Prostate gland (tissue), 2 donors: ENCODE measurements around the gene MBNL2. TPM values are rescaled to one million over a fixed set of nuclear protein-coding genes. Genes with fewer than 3 reads are reported as not detected.

ENCODE experiments used
- DNase-seq: peaks from one replicate; pipeline ENCODE4 v3.0.0-alpha.2; 2019; ENCODE audit warnings: low spot score
- H3K27ac ChIP-seq, 2 donors: fragments of 200-600 bp; sonication (generic); 2 replicates each; pipeline ENCODE4 v1.5.1; 2017 to 2019
- H3K27me3 ChIP-seq: fragments of 200-600 bp; sonication (generic); replicated peaks from 2 replicates; pipeline ENCODE4 v1.5.1; 2019; ENCODE audit not compliant: insufficient read depth
- H3K36me3 ChIP-seq, 2 donors: fragments of 200-600 bp; sonication (generic); 1 replicate in 1 of 2; 2 replicates in 1 of 2; pipeline versions ENCODE4 v1.5.1 to v1.8.1; 2017 to 2019
- H3K4me1 ChIP-seq: fragments of 200-600 bp; sonication (generic); replicated peaks from 2 replicates; pipeline ENCODE4 v1.5.1; 2019
- H3K4me3 ChIP-seq, 2 donors: fragments of 200-600 bp; sonication (generic); 2 replicates each; pipeline ENCODE4 v1.5.1; 2017 to 2019
- H3K9me3 ChIP-seq: fragments of 200-600 bp; sonication (generic); 2 replicates; pipeline ENCODE4 v1.5.1; 2017
- CTCF ChIP-seq, 4 experiments: fragments of 200-600 bp in 2 of 4; fragments of 450-650 bp in 2 of 4; sonication (generic) in 2 of 4; IDR thresholded peaks; 1 replicate in 3 of 4; 2 replicates in 1 of 4; pipeline ENCODE4 v1.5.1; 2016 to 2019; ENCODE audit warnings: antibody characterized with exemption in 4 of 4, mild to moderate bottlenecking in 2 of 4, moderate library complexity in 2 of 4
- POLR2A ChIP-seq: fragments of 450-650 bp; IDR thresholded peaks from one replicate; pipeline ENCODE4 v1.6.1; 2016; ENCODE audit warnings: antibody characterized with exemption, mild to moderate bottlenecking
- POLR2AphosphoS5 ChIP-seq: sonication (generic); formaldehyde crosslinking; IDR thresholded peaks from one replicate; pipeline ENCODE4 v1.6.1; 2017; ENCODE audit warnings: antibody characterized with exemption
- WGBS: methylation state at CpG from one replicate; pipeline ENCODE4 v1.1.5; 2018; 5-methylcytosine and 5-hydroxymethylcytosine counted together
- intact Hi-C: fragments of 100-400 bp; cut with DNase I; formaldehyde crosslinking; loops from one replicate; pipeline ENCODE4 v1.14.2; 2022
- total RNA-seq, 2 donors: library from RNA; depleted of rRNA; stranded (reverse); fragments of >200 nt; gene quantifications; one replicate each; pipeline ENCODE4 v1.1.0, GENCODE V29; 2016

The MBNL2 gene
- total RNA-seq, 2 donors from 2014 or later = 59.1 to 85.7 TPM

DNA sequence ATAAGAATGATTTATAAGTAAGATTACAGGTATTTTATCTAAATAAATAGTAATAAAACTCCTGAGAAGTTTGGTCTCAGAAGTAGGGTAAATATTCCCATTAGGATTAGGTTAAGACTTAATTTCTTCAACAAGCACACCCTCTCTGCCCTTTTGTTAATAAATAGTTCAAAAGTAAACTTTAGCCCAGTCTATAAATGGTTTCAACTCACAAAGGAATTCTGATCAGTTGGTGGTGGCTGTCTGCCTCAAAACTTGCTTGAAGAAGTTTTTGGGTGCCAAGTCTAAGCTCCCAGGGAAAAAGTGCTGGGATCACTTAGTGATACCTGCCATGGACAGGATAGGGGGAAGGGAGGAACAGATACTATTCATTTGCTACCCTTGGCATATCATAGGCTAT is 22.9 kb downstream of the MBNL2 start:
- Histone ChIP-seq H3K36me3 (no peaks in the 10 kb centered on the region), H3K27me3 (no peaks in the 10 kb centered on the region), H3K4me3 (no peak overlapping the region), H3K4me1 (no peaks in the 10 kb centered on the region), H3K27ac (no peak overlapping the region), H3K9me3 (no peaks in the 10 kb centered on the region)
- DNase-seq = no peak
- intact Hi-C loops = no loop called here
- no peak for TF ChIP-seq CTCF (IDR thresholded peaks at IDR 0.05)
- TF ChIP-seq POLR2A = no peak
- TF ChIP-seq POLR2AphosphoS5 = no peak

DNA sequence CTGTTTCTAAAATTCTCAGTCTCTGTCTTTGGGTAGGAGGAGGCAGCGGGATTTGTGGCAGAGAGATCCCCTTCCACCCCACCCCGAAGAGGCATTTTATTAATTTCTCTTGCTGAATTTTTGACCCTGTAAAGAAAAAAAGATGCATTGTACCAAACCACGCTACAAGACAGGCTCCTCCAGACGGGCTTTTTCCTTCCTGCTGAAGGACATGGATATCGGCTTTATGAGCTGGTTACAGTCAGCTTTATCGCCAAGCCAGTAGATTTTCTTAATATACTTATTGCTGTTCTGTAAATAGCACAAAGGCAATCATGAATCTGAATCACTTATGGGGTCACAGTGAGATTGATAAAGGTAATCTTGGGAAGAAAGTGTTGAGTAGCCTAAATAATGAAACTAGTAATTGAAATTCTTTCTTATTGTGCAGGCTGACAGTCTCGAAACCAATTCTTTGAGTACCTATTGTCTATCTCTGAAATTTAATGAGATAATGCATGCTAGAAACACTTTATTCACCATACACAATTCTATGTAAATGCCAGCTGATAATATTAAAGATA is 24.5 kb downstream of the MBNL2 start:
- peak overlapping the region in 1 of 2 donors; percentile 1 for H3K27ac ChIP-seq
- no peaks in the 10 kb centered on the region for H3K36me3 ChIP-seq
- no peaks in the 10 kb centered on the region for H3K9me3 ChIP-seq
- TF ChIP-seq POLR2AphosphoS5 (no peak), CTCF (IDR thresholded peaks at IDR 0.05) (no peak), POLR2A (no peak)
- 42% methylated on average over 7 of the region's 7 CpGs for WGBS
- H3K27me3 ChIP-seq = no peaks in the 10 kb centered on the region
- intact Hi-C loops = no loop called here
- H3K4me3 ChIP-seq = no peak overlapping the region
- H3K4me1 ChIP-seq = no peaks in the 10 kb centered on the region
- DNase-seq = no peak

DNA sequence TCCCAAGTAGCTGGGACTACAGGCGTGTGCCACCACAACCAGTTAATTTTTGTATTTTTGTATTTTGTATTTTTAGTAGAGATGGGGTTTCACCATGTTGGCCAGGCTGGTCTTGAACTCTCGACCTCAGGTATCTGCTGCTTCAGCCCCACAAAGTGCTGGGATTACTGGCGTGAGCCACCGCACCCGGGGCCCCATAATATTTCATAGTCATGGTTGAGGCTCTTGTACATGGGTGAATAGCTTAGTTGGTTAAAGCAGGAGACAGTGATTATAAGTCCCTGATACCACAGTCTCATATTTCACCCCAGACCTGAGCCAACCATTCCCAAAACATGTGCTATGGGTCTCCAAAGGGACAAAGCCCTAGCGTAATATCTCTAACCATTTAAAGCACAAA is 26.1 kb downstream of the MBNL2 start:
- H3K36me3 ChIP-seq = no peaks in the 10 kb centered on the region

DNA sequence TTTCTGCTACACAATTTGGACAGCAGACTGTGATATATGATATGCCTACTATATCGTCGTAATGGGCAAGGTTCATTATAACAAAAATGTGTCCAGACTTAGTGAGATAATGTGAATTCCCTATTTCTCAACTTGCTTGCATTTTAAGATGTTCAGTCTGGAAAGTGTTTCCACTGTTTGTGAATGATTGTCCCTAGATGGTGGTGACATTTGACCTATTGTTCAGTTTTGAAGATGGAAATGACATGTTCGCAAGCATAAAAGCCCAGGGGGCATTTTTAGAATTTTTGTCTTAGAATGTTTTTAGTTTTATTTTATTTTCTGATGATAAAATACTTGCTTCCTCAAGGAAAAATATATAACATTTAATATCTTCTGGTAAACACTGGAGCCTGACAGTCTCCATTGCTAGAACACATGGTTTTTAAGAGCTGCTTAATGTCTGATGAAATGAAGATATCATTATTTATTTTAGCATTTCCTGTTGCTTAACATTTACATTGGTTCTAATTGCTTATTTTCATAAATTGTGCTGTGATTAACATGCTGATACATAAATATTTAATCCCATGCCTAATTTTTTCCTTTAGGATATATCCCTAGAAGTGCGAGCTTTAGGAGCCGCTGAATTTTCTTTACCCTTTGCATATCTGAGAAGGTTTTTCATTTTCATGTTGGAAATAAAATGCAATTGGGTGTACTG is 27.1 kb downstream of the MBNL2 start:
- H3K4me1 ChIP-seq = no peaks in the 10 kb centered on the region
- no peak for TF ChIP-seq POLR2A
- TF ChIP-seq POLR2AphosphoS5 = peak; percentile 7
- no peaks in the 10 kb centered on the region for H3K9me3 ChIP-seq
- intact Hi-C loops = no loop called here
- no peaks in the 10 kb centered on the region for H3K36me3 ChIP-seq
- 55% methylated on average over 5 of the region's 5 CpGs for WGBS
- DNase-seq = no peak
- H3K27ac ChIP-seq = peak overlapping the region in 1 of 2 donors; percentile 9
- H3K27me3 ChIP-seq = no peaks in the 10 kb centered on the region
- H3K4me3 ChIP-seq = no peak overlapping the region

More for the DNA sequence above, 26.1 kb downstream of the MBNL2 start:
- WGBS = 92% methylated on average over 6 of the region's 6 CpGs
- no peak for TF ChIP-seq POLR2AphosphoS5
- no peak for TF ChIP-seq POLR2A
- no peak overlapping the region for H3K4me3 ChIP-seq
- DNase-seq = no peak
- no peak overlapping the region for H3K27ac ChIP-seq
- no peaks in the 10 kb centered on the region for H3K4me1 ChIP-seq
- intact Hi-C loops = no loop called here
- no peaks in the 10 kb centered on the region for H3K9me3 ChIP-seq
- no peaks in the 10 kb centered on the region for H3K27me3 ChIP-seq

DNA sequence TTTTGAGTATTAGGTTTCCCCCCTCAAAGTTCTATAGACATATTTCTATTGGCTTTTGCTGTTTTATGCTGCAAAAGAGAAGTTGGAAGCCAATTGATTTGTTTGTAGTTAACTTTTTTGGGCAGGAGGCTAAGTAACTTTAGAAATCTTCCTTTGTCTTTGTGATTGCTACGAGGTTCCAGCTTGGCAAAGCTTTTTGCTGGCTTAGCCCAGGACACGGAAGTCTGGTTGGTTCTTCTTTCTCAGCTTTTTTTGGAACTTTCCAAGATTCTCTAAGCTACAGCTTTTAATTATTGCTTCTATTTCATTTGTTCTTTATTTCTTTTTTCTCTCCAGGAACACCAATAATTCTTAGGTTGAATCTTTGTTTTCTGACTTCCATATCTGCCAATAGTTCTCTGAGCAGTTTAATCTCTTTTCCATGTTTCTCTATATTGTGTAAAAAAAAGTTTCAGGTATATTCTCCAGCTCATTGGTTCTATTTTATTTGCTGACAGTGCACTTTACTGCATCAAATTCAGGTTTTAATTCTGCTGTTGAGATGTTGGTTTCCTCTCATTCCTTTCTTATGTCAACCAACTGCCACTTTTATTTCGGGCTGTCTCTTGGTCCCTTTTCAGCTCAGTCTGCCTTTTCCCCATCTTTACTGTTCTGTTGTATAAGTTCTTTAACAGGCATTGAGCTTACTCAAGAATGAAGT is 27.8 kb downstream of the MBNL2 start:
- intact Hi-C loops = no loop called here
- WGBS = 27% methylated on average over 3 of the region's 3 CpGs
- H3K9me3 ChIP-seq = no peaks in the 10 kb centered on the region
- no peak for DNase-seq
- TF ChIP-seq POLR2AphosphoS5 (no peak), POLR2A (no peak)
- peak overlapping the region in 1 of 2 donors; percentile 9 for H3K27ac ChIP-seq
- H3K36me3 ChIP-seq = no peaks in the 10 kb centered on the region
- no peaks in the 10 kb centered on the region for H3K4me1 ChIP-seq
- no peak overlapping the region for H3K4me3 ChIP-seq
- no peaks in the 10 kb centered on the region for H3K27me3 ChIP-seq

DNA sequence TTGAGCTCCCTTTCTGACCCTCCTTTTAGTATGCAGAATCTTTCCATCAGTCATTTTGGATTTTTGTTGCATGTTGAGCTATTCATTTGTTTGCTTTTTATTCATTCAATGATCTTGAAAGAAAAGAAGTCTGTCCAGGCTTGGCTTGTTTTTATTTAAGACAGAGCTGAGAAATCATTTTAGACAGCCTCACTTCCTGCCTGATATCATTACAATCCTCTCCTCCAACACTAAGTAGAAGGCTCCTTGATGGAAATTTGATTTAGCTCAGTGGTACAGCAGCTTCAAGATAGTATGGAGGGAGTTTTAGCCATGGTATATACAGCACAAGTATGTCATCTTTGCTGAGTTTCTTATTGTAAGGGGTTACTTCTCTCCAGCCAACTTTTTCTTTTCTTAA is 28.4 kb downstream of the MBNL2 start:
- intact Hi-C loops = no loop called here
- TF ChIP-seq POLR2AphosphoS5 = no peak
- no peak for TF ChIP-seq CTCF (IDR thresholded peaks at IDR 0.05)
- no peaks in the 10 kb centered on the region for H3K36me3 ChIP-seq
- H3K9me3 ChIP-seq = no peaks in the 10 kb centered on the region
- no peak overlapping the region for H3K4me3 ChIP-seq
- H3K27me3 ChIP-seq = no peaks in the 10 kb centered on the region
- no peak for DNase-seq
- H3K27ac ChIP-seq = peak overlapping the region in 1 of 2 donors; percentile 8
- H3K4me1 ChIP-seq = no peaks in the 10 kb centered on the region
